ENCODE measurements around the gene NRG2.

The NRG2 gene

DNA sequence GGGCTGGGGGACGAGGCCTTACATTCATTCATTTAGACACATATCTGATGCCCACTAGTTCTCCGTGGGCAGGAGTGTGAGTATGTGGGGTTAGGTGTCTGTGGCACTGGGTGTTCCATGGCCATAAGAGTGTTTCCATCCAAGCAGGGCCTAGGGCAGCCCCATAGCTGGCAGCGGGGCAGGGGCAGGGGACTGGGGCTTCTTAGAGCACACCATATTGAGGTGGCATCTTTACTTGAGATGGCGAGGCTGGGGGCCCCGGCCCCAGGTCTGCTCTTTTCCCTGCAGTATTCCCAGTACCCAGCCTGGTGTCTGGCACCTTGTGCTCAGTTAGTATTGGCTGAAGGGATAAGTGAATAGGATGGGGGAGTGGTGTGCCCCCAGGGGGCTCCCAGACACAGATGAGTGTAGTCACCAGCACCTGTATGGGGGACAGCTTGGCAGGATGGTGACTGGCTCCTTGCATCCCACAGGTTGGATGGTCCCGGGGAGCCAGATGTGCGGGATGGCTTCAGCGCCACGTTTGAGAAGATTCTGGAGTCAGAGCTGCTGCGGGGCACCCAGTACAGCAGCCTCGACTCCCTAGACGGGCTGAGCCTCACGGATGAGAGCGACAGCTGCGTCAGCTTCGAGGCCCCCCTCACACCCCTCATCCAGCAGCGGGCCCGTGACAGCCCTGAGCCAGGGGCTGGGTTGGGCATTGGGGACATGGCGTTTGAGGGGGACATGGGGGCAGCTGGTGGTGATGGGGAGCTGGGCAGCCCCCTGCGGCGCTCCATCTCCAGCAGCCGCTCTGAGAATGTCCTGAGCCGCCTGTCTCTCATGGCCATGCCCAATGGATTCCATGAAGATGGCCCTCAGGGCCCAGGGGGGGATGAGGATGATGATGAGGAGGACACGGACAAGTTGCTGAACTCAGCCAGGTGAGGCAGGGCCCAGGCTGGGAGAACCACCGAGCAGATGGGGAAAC lies 230.0 kb downstream of the NRG2 start:
- intact Hi-C loops (cut with DNase I; ENCODE audit: low total_unique reads): no loop called here
- Histone ChIP-seq H3K4me1 (no peaks in the 10 kb centered on the region), H3K36me3 (peaks cover 0 to 2% (median 0%) of the 10 kb centered on the region in 3 donors), H3K9me3 (peaks cover 0 to under 1% (median 0%) of the 10 kb centered on the region in 3 donors), H3K27me3 (peaks cover 0 to 14% of the 10 kb centered on the region in 2 donors), H3K4me3 (no peak overlapping the region), H3K27ac (no peak overlapping the region)
- TF ChIP-seq, protein P1, sequence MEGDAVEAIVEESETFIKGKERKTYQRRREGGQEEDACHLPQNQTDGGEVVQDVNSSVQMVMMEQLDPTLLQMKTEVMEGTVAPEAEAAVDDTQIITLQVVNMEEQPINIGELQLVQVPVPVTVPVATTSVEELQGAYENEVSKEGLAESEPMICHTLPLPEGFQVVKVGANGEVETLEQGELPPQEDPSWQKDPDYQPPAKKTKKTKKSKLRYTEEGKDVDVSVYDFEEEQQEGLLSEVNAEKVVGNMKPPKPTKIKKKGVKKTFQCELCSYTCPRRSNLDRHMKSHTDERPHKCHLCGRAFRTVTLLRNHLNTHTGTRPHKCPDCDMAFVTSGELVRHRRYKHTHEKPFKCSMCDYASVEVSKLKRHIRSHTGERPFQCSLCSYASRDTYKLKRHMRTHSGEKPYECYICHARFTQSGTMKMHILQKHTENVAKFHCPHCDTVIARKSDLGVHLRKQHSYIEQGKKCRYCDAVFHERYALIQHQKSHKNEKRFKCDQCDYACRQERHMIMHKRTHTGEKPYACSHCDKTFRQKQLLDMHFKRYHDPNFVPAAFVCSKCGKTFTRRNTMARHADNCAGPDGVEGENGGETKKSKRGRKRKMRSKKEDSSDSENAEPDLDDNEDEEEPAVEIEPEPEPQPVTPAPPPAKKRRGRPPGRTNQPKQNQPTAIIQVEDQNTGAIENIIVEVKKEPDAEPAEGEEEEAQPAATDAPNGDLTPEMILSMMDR (IDR thresholded peaks at IDR 0.05): no peak
- no peak for DNase-seq

DNA sequence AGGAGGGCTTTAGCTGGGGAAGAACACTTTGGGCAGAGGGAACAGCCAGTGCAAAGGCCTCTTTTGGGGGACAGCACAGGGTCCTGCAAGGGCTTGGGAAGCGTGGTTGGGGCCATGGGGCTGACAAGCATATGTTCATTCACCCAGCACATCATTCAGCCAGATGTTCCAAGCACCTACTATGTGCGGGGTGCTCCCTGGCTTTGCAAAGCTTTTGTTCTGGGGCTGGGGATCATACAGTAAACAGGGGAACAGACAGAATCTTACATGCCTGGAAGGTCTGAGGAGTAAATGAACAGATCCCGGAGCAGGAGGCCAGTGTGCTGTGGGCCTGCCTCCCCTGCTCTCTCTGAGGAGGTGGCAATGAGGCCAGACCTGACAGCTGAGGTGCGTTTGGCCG lies 230.8 kb downstream of the NRG2 start:
- no peak overlapping the region for H3K4me3 ChIP-seq
- TF ChIP-seq, protein P1 (IDR thresholded peaks at IDR 0.05): no peak
- peaks cover 0 to 18% of the 10 kb centered on the region in 2 donors for H3K27me3 ChIP-seq
- H3K9me3 ChIP-seq: no peaks in the 10 kb centered on the region
- H3K4me1 ChIP-seq: no peaks in the 10 kb centered on the region
- intact Hi-C loops (cut with DNase I; ENCODE audit: low total_unique reads): no loop called here
- H3K36me3 ChIP-seq: no peaks in the 10 kb centered on the region
- no peak for DNase-seq
- H3K27ac ChIP-seq: no peak overlapping the region

DNA sequence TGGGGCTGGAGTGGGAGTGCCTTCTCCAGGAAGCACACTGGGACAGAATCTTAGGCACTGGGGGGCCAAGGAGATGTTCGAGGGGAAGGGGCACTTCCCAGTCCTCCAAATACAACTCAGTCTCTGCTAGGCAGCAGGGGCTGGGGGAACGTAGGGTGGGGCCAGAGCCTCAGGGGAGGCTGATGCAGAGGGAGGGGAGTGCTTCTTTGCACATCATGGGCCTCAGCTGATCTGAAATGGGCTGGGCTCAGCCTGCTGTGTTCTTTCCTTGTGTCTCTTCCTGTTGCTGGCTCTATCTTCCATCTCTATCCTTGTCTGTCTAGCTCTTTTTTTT lies 231.9 kb downstream of the NRG2 start:
- Histone ChIP-seq H3K27me3 (peaks cover 0 to 18% of the 10 kb centered on the region in 2 donors), H3K9me3 (no peaks in the 10 kb centered on the region), H3K4me1 (no peaks in the 10 kb centered on the region), H3K4me3 (no peak overlapping the region), H3K36me3 (no peaks in the 10 kb centered on the region), H3K27ac (no peak overlapping the region)
- intact Hi-C loops (cut with DNase I; ENCODE audit: low total_unique reads): no loop called here
- DNase-seq: no peak
- TF ChIP-seq, protein P1 (IDR thresholded peaks at IDR 0.05): no peak

DNA sequence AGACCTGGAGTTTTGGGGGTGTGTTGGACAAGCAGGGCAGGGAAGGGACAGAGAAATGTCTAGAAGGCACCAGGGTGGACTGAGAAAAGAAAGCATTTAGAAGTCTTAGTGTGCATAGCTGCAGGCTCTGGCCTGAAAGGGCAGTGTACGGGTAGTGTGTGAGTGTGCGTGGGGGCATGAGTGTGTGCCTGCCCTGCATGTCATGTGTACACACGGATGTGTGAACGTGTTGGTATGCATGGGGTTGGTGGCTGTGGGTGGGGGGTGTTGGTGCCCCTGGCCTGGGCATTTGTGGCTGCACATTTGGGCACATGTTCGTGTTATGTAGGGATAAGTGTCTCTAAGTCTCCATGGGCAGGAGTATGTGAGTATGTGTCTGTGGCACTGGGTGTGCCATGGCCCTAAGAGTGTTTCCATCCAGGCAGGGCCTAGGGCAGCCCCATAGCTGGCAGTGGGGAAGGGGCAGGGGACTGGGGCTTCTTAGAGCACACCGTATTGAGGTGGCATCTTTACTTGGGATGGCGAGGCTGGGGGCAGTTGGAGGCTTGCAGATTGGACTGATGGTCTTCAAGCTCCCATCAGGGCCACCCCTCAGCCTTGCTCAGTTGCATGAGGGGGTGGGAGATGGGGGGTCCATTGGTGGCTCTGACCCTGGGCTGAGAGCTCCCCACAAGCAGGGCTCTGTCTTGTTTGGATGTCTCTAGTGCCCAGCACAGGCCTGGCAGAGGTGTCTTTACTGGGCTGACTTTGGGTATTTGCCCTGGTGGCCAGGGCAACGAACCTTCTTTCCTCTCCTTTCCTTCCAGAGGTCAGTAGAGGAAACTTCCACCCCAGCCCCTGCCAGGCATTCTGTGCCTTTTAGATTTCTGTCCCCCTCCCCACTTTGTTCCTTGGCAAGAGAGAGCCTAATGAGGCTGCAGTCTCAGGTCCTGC lies 232.5 kb downstream of the NRG2 start:
- no peak overlapping the region for H3K4me3 ChIP-seq
- intact Hi-C loops (cut with DNase I; ENCODE audit: low total_unique reads): no loop called here
- no peaks in the 10 kb centered on the region for H3K9me3 ChIP-seq
- peaks cover 0 to 22% of the 10 kb centered on the region in 2 donors for H3K27me3 ChIP-seq
- no peaks in the 10 kb centered on the region for H3K4me1 ChIP-seq
- H3K27ac ChIP-seq: no peak overlapping the region
- DNase-seq: no peak
- TF ChIP-seq, protein P1 (IDR thresholded peaks at IDR 0.05): no peak
- no peaks in the 10 kb centered on the region for H3K36me3 ChIP-seq

DNA sequence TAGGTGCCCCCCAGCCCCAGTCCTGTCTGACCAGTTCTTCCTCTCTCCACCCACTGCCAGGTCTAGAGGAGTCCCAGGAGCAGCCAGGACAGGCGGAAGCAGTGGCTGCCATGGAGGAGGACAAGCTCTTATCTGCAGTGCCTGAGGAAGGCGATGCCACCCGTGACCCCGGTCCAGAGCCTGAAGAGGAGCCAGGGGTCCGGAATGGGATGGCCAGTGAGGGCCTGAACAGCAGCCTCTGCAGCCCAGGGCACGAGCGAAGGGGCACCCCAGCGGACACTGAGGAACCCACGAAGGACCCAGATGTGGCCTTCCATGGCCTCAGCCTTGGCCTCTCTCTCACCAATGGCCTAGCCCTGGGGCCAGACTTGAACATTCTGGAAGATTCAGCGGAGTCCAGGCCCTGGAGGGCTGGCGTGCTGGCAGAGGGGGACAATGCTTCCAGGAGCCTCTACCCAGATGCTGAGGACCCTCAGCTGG lies 233.7 kb downstream of the NRG2 start:
- Histone ChIP-seq H3K27ac (no peak overlapping the region), H3K4me3 (no peak overlapping the region), H3K27me3 (peaks cover 0 to 22% of the 10 kb centered on the region in 2 donors), H3K9me3 (no peaks in the 10 kb centered on the region), H3K36me3 (no peaks in the 10 kb centered on the region), H3K4me1 (no peaks in the 10 kb centered on the region)
- intact Hi-C loops (cut with DNase I; ENCODE audit: low total_unique reads): no loop called here
- no peak for DNase-seq
- TF ChIP-seq, protein P1 (IDR thresholded peaks at IDR 0.05): no peak

Measured in tibial artery (tissue), 4 donors.